DMS 273 treated with DMSO at 0.1 percent for 48 hours (cell line): ENCODE measurements around the gene PLEKHA5.
"Not testable (repeated sequence)": the region's sequence is repeated elsewhere in the genome, so short reads cannot be mapped to it uniquely, and the experiment has no call there.

Source experiments
- DNase-seq: peaks from one replicate; lab custom pipeline; 2025; lab: John Stamatoyannopoulos, UW

Gene PLEKHA5

DNA sequence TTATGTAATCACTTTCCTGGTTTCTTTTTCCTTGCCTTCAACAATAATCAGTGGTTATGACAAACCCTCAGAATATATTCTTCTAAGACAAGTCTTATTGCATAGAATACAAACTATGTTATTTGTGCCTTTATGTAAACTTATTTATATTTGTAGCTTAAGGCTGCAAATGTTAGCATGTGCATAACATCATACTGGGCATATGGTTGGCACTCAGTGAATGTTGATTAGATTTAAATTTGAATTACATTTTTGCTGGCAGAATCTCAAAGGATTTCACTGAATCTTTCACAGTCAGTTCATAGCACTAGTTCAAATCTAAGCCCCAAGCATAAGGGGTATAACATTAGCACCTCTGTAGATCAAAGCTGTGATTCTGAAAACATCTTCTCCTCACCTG is 196.6 kb downstream of the PLEKHA5 start:
- DNase-seq: no peak

DNA sequence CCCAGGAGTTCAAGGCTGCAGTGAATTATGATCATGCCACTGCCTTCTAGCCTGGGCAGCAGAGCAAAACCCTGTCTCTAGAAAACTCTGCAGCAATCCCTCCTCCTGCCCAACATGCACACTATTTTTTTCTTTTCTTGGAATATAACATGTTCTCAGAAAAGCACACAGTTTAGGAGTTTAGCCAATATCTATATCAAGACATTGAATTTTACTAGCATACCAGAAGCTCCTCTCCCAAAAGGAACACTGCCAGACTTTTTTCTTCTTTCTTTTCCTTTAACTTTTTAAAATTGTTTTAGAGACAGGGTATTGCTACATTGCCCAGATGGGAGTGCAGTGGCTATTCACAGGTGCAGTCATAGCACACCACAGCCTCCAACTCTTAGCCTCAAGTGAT is 202.7 kb downstream of the PLEKHA5 start:
- DNase-seq: no peak

- DNase-seq: no peak
These were observed 208.9 kb downstream of the PLEKHA5 start for GRCh38 chr12:19338405-19338804.

DNA sequence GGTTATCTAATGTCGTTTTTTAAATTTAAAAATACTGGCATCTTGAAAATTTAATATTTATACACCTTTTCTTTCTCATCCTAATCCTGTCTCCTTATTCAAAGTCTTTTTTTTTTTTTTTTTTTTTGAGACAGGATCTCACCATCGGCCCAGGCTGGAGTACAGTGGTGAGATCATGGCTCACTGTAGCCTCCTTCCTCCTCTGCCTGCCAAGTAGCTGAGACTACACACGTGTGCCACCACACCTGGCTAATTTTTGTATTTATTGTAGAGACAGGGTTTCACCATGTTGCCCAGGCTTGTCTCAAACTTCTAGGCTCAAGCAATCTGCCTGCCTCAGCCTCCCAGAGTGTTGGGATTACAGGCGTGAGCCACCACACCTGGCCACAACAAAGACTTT is 221.3 kb downstream of the PLEKHA5 start:
- DNase-seq: not testable (repeated sequence)

DNA sequence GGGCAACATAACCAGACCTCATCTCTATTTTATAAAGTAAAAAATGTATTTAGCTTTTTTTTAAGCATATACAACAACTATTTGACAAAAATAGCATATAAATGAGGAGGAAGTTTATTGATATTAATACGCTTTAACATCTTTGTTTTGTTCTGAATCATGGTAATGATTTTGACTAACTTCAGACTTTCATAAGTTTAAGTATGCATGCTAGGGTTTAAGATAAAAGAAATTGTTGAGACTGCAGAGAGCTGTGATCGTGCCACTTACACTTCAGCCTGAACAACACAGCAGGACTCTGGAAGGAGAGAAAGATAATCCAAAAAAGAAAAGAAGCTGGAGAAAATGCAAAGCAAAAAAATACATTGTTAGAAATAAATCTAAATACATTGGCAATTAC is 221.8 kb downstream of the PLEKHA5 start:
- no peak for DNase-seq

DNA sequence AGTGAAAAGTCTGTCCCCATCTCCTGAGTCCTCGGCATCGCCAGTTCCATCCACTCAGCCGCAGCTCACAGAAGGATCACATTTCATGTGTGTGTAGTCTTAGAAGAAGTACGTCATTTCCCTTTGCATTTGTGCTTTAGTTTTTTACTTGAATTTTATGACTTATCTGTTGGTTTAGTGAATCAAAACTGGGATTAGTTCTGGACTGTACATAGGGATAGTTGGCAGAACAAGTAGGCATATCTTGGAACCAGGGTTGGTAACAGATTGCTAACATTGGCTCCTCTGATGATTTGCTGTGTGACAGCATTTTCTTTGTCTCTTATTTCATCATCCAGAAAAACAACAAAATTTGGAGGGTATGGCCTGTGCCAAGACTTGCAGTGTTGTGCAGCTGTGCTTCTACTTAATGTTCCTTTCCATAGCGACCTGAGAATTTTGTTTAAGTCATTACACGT is 240.2 kb downstream of the PLEKHA5 start:
- peak; percentile 22 for DNase-seq

GRCh38 chr12:19373586-19373985 is 244.1 kb downstream of the PLEKHA5 start:
- no peak for DNase-seq

DNA sequence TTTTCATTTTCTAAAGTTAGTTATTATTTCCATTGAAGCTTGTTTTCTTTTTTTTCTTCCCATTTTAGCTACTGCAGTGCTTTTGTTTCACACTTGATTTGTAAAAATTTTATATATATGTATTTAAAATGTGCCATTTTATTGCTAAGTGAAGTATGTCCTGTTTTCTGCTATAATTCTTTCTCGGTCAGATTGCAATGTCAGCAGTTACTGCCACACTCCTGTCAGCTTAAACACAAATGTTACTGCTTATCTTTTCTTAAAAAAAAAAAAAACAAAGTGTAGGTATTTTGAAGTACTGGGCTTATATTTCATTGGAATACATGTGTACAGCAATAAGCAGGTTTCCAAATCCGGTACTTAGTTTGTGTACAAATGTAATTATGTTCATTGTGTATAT is 246.4 kb downstream of the PLEKHA5 start:
- DNase-seq: no peak

- DNase-seq: no peak
These were observed 247.2 kb downstream of the PLEKHA5 start for GRCh38 chr12:19376691-19377090.

DNA sequence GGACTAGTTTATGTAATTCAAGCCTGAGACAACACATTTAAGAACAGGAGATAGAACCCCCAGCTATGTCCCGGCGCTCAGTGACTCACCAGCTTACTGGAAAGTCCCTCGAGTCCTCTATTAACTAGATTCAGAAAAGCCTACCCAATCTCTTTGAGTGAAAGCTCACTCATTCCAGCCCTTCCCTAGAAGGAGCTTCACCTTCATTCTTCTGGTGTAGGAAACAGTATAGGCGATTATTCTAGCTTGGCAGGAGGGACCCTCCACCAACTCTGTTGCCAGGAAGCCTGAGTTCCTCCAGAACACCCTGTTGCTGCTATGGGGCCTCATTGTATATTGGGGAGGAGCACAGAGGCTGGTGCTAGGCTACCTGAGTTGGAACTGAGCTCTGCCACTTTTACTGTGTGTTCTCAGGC is 252.6 kb downstream of the PLEKHA5 start:
- DNase-seq: no peak

- DNase-seq: no peak
These were observed 253.0 kb downstream of the PLEKHA5 start for GRCh38 chr12:19382563-19382962.

- no peak for DNase-seq
These were observed 257.6 kb downstream of the PLEKHA5 start for GRCh38 chr12:19387161-19387560.

GRCh38 chr12:19388131-19388549 is 258.6 kb downstream of the PLEKHA5 start:
- DNase-seq: no peak

GRCh38 chr12:19390051-19390598 is 260.6 kb downstream of the PLEKHA5 start:
- no peak for DNase-seq

DNA sequence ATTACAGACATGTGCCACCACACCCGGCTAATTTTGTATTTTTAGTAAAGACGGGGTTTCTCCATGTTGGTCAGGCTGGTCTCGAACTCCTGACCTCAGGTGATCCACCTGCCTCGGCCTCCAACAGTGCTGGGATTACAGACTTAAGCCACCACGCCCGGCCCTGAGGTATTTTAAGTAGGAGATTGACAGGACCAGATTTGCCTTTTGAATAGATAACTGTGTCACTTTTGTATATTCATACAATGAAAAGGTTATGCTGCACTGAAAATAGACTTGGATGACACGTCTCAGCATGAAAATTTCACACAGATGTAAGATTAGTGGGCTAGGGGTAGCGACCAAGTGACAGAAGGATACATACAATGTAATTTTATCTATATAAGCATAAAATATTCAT is 263.1 kb downstream of the PLEKHA5 start:
- not testable (repeated sequence) for DNase-seq

- no peak for DNase-seq
These were observed 264.9 kb downstream of the PLEKHA5 start for GRCh38 chr12:19394385-19394784.

- no peak for DNase-seq
These were observed 268.0 kb downstream of the PLEKHA5 start for GRCh38 chr12:19397534-19397933.

- no peak for DNase-seq
These were observed 269.1 kb downstream of the PLEKHA5 start for GRCh38 chr12:19398376-19399363.

DNA sequence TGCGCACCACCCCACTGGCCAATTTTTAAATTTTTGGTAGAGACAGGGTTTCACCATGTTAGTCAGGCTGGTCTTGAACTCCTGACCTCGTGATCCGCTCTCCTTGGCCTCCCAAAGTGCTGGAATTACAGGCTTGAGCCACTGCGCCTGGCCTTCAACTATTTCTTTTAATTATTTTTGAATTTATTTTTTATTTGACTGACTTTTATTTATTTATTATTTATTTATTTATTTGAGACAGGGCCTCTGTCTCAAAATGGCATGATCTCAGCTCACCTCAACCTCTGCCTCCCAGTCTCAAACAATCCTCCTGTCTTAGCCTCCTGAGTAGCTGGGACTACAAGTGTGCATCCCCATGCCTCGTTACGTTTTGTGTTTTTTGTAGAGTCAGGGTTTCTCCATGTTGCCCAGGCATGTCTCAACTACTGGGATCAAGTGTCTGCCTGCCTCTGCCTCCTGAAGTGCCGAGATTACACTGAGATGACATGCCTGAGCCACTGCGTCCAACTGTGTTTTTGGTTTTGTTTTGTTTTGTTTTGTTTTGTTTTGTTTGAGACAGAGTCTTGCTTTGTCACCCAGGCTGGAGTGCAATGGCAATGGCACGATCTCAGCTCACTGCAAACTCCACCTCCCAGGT is 271.2 kb downstream of the PLEKHA5 start:
- DNase-seq: not testable (repeated sequence)

GRCh38 chr12:19402211-19402610 is 272.7 kb downstream of the PLEKHA5 start:
- DNase-seq: no peak

- peak; percentile 58 for DNase-seq
These were observed 273.4 kb downstream of the PLEKHA5 start for GRCh38 chr12:19402743-19403431.

DNA sequence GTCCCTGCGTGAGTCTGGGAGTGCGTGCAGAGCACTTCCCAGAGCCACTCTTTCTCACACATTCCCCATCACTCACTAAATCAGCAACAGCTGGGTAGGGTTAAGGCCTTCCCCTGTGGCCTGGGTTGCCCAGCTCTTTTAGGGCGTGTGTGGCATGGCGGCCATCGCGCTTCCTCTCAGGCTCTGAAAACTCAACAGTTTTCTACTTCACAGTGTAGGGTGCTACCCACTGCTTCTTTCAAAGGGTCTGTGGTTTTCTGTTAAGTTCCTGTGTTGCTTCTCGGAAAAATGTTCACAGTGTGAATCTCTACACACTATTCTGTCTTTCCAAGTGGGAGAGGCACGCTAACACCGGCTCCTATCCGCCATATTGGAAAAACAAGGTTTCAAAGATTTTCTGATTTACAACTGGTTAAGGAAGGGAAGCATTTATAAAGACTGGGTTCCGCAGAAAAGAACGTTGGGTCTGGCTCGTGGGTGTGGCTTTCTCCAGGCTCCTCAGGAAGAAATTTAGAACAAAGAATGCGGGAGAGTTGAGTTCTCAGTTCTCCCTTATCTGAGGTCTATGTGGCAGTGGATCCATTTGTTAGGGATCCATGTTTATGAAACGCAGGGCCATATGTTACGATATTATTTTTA is 274.8 kb downstream of the PLEKHA5 start:
- no peak for DNase-seq
